ENCODE measurements around the gene PTPN6.

- TF ChIP-seq EZH2 (IDR thresholded peaks at IDR 0.05; ENCODE audit: borderline replicate concordance, low read depth, low read length): no peak
- no peak for TF ChIP-seq ZBTB33 (CRISPR knock-in tag; IDR thresholded peaks at IDR 0.05)
- no peak for TF ChIP-seq ZHX1 (conservative IDR thresholded peaks at IDR 0.05; ENCODE audit: low read length)
- TF ChIP-seq ZBTB8A (IDR thresholded peaks at IDR 0.05; ENCODE audit: partially characterized antibody): no peak
- TF ChIP-seq CEBPB (tag; IDR thresholded peaks at IDR 0.05): no peak
- TF ChIP-seq ZNF511 (CRISPR knock-in tag; IDR thresholded peaks at IDR 0.05): no peak
- TF ChIP-seq NFXL1 (CRISPR knock-in tag; IDR thresholded peaks at IDR 0.05): no peak
- no peak for TF ChIP-seq RBM22 (IDR thresholded peaks at IDR 0.05; ENCODE audit: low read depth, low read length, poor library complexity, severe bottlenecking)
Observed at GRCh38 chr12:6945613-6946012, 5.5 kb upstream of the PTPN6 start.

Data from K562 (cell line).